ENCODE data around the gene TNFRSF6B. TPM values are rescaled to one million over a fixed set of nuclear protein-coding genes. Genes with fewer than 3 reads are reported as not detected.
A peak's percentile ranks its signal among the peaks of the same experiment; 100 is the strongest.

Gene TNFRSF6B
- total and polyA plus RNA-seq, 2 donors from 2014 or later = 2.4 to 64.5 TPM

- no peaks in the 10 kb centered on the region for H3K9me3 ChIP-seq (ENCODE audit: control insufficient read depth in 2 of 3, insufficient read depth in 1 of 3, low read length in 3 of 3)
- no peak overlapping the region for H3K4me3 ChIP-seq (ENCODE audit: low read length in 3 of 3)
- H3K36me3 ChIP-seq (ENCODE audit: control insufficient read depth in 2 of 3, insufficient read depth in 3 of 3, low read length in 3 of 3) = peaks cover 0 to 14% (median 11%) of the 10 kb centered on the region in 3 donors
- TF ChIP-seq CTCF (IDR thresholded peaks at IDR 0.05; ENCODE audit: borderline replicate concordance, extremely low read depth, insufficient read depth) = no peak
- no peak overlapping the region for H3K9ac ChIP-seq (ENCODE audit: low read length in 3 of 3)
- peaks cover 0 to 8% (median 0%) of the 10 kb centered on the region in 3 donors for H3K4me1 ChIP-seq (ENCODE audit: control insufficient read depth in 2 of 3, insufficient read depth in 2 of 3, low read depth in 1 of 3, low read length in 3 of 3)
- H3K27me3 ChIP-seq (ENCODE audit: control insufficient read depth, insufficient read depth, low read length) = no peaks in the 10 kb centered on the region
- no peak for FAIRE-seq
- H3K27ac ChIP-seq (ENCODE audit: low read depth in 2 of 2, low read length in 2 of 2) = no peak overlapping the region
- intact Hi-C loops (cut with DNase I) = no loop called here
- no peak for DNase-seq
Observed at GRCh38 chr20:63663332-63664066, 33.0 kb upstream of the TNFRSF6B start.

- DNase-seq (no peak), FAIRE-seq (no peak)
- H3K27ac ChIP-seq (ENCODE audit: low read depth in 2 of 2, low read length in 2 of 2) = no peak overlapping the region
- TF ChIP-seq CTCF (IDR thresholded peaks at IDR 0.05; ENCODE audit: borderline replicate concordance, extremely low read depth, insufficient read depth) = no peak
- H3K9ac ChIP-seq (ENCODE audit: low read length in 3 of 3) = no peak overlapping the region
- no peaks in the 10 kb centered on the region for H3K9me3 ChIP-seq (ENCODE audit: control insufficient read depth in 2 of 3, insufficient read depth in 1 of 3, low read length in 3 of 3)
- peaks cover 0 to 14% (median 14%) of the 10 kb centered on the region in 3 donors for H3K36me3 ChIP-seq (ENCODE audit: control insufficient read depth in 2 of 3, insufficient read depth in 3 of 3, low read length in 3 of 3)
- peaks cover 0 to 4% (median 0%) of the 10 kb centered on the region in 3 donors for H3K4me1 ChIP-seq (ENCODE audit: control insufficient read depth in 2 of 3, insufficient read depth in 2 of 3, low read depth in 1 of 3, low read length in 3 of 3)
- intact Hi-C loops (cut with DNase I) = no loop called here
- no peaks in the 10 kb centered on the region for H3K27me3 ChIP-seq (ENCODE audit: control insufficient read depth, insufficient read depth, low read length)
- H3K4me3 ChIP-seq (ENCODE audit: low read length in 3 of 3) = no peak overlapping the region
Observed at GRCh38 chr20:63664143-63664851, 32.2 kb upstream of the TNFRSF6B start.

DNA sequence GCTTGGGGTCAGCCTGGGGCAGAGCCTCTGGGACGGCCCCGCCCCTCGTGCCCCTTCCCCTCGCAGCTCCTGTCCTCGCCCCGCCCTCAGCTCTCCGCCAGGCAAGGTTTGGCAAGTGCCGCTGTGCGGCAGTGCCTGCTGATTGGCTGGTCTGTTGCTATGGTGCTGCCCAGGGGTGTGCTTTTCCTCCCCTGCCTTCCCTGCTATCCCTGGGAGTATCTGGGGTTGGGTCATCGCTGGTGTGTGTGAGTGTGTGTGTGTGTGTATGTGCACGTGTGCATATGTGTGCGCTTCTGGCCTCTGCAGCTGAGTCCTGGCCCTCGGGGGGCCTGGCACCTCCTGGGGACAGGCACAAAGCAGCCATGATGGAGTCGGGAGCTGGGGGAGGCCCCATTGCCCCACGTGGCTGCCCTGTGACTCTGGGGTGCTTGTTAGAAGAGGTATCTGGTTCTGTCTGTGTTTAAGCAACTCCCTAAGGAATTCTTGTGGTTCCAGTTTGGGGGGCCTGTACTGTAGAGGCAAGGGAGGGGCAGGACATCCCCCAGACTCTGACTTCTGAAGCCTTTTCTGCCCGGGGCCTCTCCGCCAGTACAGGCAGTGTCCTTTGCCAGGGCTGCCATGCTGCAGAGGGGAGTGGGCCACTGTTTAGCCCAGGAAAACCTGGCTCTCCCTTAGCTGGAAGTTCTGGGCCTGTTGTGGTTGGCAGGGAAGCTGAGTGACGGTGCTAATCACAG is 31.4 kb upstream of the TNFRSF6B start:
- intact Hi-C loops (cut with DNase I) = no loop called here
- Histone ChIP-seq H3K9ac (ENCODE audit: low read length in 3 of 3) (no peak overlapping the region), H3K36me3 (ENCODE audit: control insufficient read depth in 2 of 3, insufficient read depth in 3 of 3, low read length in 3 of 3) (peaks cover 0 to 14% (median 14%) of the 10 kb centered on the region in 3 donors), H3K9me3 (ENCODE audit: control insufficient read depth in 2 of 3, insufficient read depth in 1 of 3, low read length in 3 of 3) (no peaks in the 10 kb centered on the region), H3K27me3 (ENCODE audit: control insufficient read depth, insufficient read depth, low read length) (no peaks in the 10 kb centered on the region), H3K4me3 (ENCODE audit: low read length in 3 of 3) (no peak overlapping the region), H3K4me1 (ENCODE audit: control insufficient read depth in 2 of 3, insufficient read depth in 2 of 3, low read depth in 1 of 3, low read length in 3 of 3) (peaks cover 0 to 2% (median 0%) of the 10 kb centered on the region in 3 donors), H3K27ac (ENCODE audit: low read depth in 2 of 2, low read length in 2 of 2) (no peak overlapping the region)
- DNase-seq (peak in 2 of 5 donors; percentile 7 to 31), FAIRE-seq (no peak)
- TF ChIP-seq CTCF (IDR thresholded peaks at IDR 0.05; ENCODE audit: borderline replicate concordance, extremely low read depth, insufficient read depth) = no peak
